Measurements from ENCODE around the gene SLC7A14. TPM values are rescaled to one million over a fixed set of nuclear protein-coding genes. Genes with fewer than 3 reads are reported as not detected.

Gene SLC7A14
- total RNA-seq, 1 experiment from 2014 or later = not detected

DNA sequence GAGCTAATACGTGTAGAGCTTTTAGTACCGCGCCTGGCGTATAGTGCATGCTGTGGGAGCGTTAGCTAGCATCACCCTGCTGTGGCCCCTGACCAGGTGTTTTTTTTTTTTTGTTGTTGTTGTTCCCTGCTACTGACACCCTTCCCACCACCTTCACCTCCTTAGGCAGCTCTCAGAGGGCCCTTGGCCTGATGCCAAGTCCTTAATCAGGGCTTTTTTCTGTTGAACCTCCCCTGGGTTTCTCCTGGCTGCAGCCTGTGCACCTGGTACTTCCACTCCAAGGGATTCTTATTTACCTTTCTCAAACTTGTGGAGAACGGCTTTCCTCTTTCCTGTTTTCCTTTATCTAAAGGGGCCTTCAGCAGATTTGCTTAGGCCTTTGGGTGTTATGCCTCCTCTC, 53.3 kb downstream of the SLC7A14 start:
- Histone ChIP-seq H3K27ac (ENCODE audit: low read depth, low read length, poor library complexity, severe bottlenecking) (no peak overlapping the region), H3K9me3 (ENCODE audit: low read depth, low read length, poor library complexity, severe bottlenecking) (no peaks in the 10 kb centered on the region), H3K27me3 (replicated peaks; ENCODE audit: insufficient read depth, low read depth, low read length, poor library complexity) (peaks cover 28% of the 10 kb centered on the region), H3K4me1 (ENCODE audit: insufficient read depth, low read length, poor library complexity, severe bottlenecking) (no peaks in the 10 kb centered on the region), H3K36me3 (ENCODE audit: insufficient read depth, low read length, poor library complexity, severe bottlenecking) (no peaks in the 10 kb centered on the region), H3K4me3 (ENCODE audit: low read depth, low read length, poor library complexity, severe bottlenecking) (no peak overlapping the region)
- CTCF ChIA-PET = no interaction called here
- no TSS peak for BruUV-seq (replicated peaks)
- intact Hi-C loops (cut with micrococcal nuclease; ENCODE audit: unreplicated experiment) = no loop called here
- no peak for TF ChIP-seq EZH2 (IDR thresholded peaks at IDR 0.05; ENCODE audit: borderline replicate concordance, low read depth, low read length, poor library complexity, severe bottlenecking)
- TF ChIP-seq, protein P1, sequence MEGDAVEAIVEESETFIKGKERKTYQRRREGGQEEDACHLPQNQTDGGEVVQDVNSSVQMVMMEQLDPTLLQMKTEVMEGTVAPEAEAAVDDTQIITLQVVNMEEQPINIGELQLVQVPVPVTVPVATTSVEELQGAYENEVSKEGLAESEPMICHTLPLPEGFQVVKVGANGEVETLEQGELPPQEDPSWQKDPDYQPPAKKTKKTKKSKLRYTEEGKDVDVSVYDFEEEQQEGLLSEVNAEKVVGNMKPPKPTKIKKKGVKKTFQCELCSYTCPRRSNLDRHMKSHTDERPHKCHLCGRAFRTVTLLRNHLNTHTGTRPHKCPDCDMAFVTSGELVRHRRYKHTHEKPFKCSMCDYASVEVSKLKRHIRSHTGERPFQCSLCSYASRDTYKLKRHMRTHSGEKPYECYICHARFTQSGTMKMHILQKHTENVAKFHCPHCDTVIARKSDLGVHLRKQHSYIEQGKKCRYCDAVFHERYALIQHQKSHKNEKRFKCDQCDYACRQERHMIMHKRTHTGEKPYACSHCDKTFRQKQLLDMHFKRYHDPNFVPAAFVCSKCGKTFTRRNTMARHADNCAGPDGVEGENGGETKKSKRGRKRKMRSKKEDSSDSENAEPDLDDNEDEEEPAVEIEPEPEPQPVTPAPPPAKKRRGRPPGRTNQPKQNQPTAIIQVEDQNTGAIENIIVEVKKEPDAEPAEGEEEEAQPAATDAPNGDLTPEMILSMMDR (conservative IDR thresholded peaks at IDR 0.05; ENCODE audit: low read depth, low read length) = no peak
- POLR2A ChIA-PET (ENCODE audit: low non-redundant PET) = interaction anchor here (0.6 kb wide), 1 partner anchor 763 kb away, joined by 12 read pairs; the partner anchor contains the start of gene ACTRT3
- no peak for DNase-seq (ENCODE audit: low spot score)

DNA sequence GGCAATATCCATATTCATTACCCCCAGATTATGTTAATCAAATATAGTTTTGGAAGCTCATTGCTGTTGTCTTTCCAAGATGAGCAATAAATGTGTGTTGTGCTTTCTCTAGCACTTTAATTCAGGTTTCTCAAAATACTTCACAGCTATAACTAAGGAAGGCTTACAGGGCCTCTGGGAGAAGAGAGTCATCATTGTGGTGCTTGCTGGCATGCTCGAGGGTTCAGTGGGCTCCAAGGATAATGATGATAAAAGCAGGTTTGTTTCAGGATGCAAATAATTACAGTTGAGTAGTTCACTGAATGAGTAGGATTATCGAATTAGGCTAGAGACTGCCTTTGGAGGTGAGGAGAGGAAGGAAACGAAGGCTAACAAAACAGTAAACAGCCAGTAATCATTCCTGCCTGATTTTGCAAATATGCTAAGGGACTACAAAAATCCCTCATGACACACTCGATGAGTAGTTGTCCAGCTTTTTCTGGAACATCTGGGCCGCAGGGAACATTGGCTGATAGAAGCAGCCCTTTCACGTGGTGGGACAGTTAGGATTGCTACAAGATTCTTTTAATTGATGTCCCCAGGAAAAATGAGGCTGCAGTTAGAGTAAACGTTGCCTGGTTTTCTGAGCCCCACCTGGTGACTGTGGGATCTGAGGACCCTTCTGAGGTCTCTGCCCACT, 54.1 kb downstream of the SLC7A14 start:
- no peak overlapping the region for H3K4me3 ChIP-seq (ENCODE audit: low read depth, low read length, poor library complexity, severe bottlenecking)
- H3K36me3 ChIP-seq (ENCODE audit: insufficient read depth, low read length, poor library complexity, severe bottlenecking) = no peaks in the 10 kb centered on the region
- no peak for DNase-seq (ENCODE audit: low spot score)
- TF ChIP-seq, protein P1 (conservative IDR thresholded peaks at IDR 0.05; ENCODE audit: low read depth, low read length) = no peak
- TF ChIP-seq EZH2 (IDR thresholded peaks at IDR 0.05; ENCODE audit: borderline replicate concordance, low read depth, low read length, poor library complexity, severe bottlenecking) = no peak
- CTCF ChIA-PET = no interaction called here
- H3K27ac ChIP-seq (ENCODE audit: low read depth, low read length, poor library complexity, severe bottlenecking) = no peak overlapping the region
- H3K4me1 ChIP-seq (ENCODE audit: insufficient read depth, low read length, poor library complexity, severe bottlenecking) = no peaks in the 10 kb centered on the region
- no TSS peak for BruUV-seq (replicated peaks)
- no peaks in the 10 kb centered on the region for H3K9me3 ChIP-seq (ENCODE audit: low read depth, low read length, poor library complexity, severe bottlenecking)
- POLR2A ChIA-PET (ENCODE audit: low non-redundant PET) = no interaction called here
- peaks cover 21% of the 10 kb centered on the region for H3K27me3 ChIP-seq (replicated peaks; ENCODE audit: insufficient read depth, low read depth, low read length, poor library complexity)
- intact Hi-C loops (cut with micrococcal nuclease; ENCODE audit: unreplicated experiment) = no loop called here

DNA sequence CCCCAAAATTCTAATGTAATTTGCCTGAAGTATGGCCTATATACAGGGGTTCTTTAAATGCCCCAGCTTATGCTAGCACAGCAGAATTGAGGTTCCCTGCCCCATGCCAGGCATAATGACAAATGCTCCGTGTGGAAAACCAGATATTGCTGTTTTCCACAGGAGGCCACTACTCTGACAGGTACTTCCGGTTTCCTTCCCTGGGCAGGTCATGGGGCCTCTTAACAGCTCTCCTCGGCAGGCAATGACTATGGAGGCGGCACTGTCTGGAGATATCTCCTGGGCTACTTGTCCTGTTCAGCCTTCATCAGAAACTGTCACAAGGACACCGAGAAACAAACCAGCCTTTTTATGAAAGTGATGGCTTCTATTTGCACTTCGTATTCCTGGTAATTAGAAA, 54.8 kb downstream of the SLC7A14 start:
- H3K36me3 ChIP-seq (ENCODE audit: insufficient read depth, low read length, poor library complexity, severe bottlenecking) = no peaks in the 10 kb centered on the region
- no peaks in the 10 kb centered on the region for H3K4me1 ChIP-seq (ENCODE audit: insufficient read depth, low read length, poor library complexity, severe bottlenecking)
- TF ChIP-seq, protein P1 (conservative IDR thresholded peaks at IDR 0.05; ENCODE audit: low read depth, low read length) = no peak
- no peak for TF ChIP-seq EZH2 (IDR thresholded peaks at IDR 0.05; ENCODE audit: borderline replicate concordance, low read depth, low read length, poor library complexity, severe bottlenecking)
- H3K9me3 ChIP-seq (ENCODE audit: low read depth, low read length, poor library complexity, severe bottlenecking) = no peaks in the 10 kb centered on the region
- no peak overlapping the region for H3K4me3 ChIP-seq (ENCODE audit: low read depth, low read length, poor library complexity, severe bottlenecking)
- POLR2A ChIA-PET (ENCODE audit: low non-redundant PET) = no interaction called here
- no peak overlapping the region for H3K27ac ChIP-seq (ENCODE audit: low read depth, low read length, poor library complexity, severe bottlenecking)
- BruUV-seq (replicated peaks) = no TSS peak
- CTCF ChIA-PET = no interaction called here
- intact Hi-C loops (cut with micrococcal nuclease; ENCODE audit: unreplicated experiment) = no loop called here
- DNase-seq (ENCODE audit: low spot score) = no peak
- H3K27me3 ChIP-seq (replicated peaks; ENCODE audit: insufficient read depth, low read depth, low read length, poor library complexity) = peaks cover 18% of the 10 kb centered on the region

All from A673 (cell line).